Esophagus squamous epithelium (tissue), 5 donors: ENCODE data around the gene RAB8B. TPM values are rescaled to one million over a fixed set of nuclear protein-coding genes. Genes with fewer than 3 reads are reported as not detected.

Experiments
- DNase-seq: peaks from one replicate; lab custom pipeline; 2025; lab: John Stamatoyannopoulos, UW
- H3K27ac ChIP-seq, 4 donors: fragments of 200-600 bp; sonication (generic); one replicate each; pipeline ENCODE4 v1.5.1; 2016 to 2019; ENCODE audit warnings: mild to moderate bottlenecking in 1 of 4
- H3K27me3 ChIP-seq, 4 donors: fragments of 200-600 bp; sonication (generic); 1 replicate in 3 of 4; 2 replicates in 1 of 4; pipeline versions ENCODE4 v1.5.1 to v1.6.0; 2017 to 2021; ENCODE audit warnings: antibody characterized with exemption in 1 of 4
- H3K36me3 ChIP-seq, 3 donors: fragments of 200-600 bp; sonication (generic); one replicate each; pipeline ENCODE4 v1.5.1; 2016 to 2019
- H3K4me1 ChIP-seq, 3 donors: fragments of 200-600 bp; sonication (generic); one replicate each; pipeline ENCODE4 v1.5.1; 2017 to 2019
- H3K4me3 ChIP-seq, 4 donors: fragments of 200-600 bp; sonication (generic); 1 replicate in 3 of 4; 2 replicates in 1 of 4; pipeline ENCODE4 v1.5.1; 2016 to 2019; ENCODE audit warnings: mild to moderate bottlenecking in 2 of 4, moderate library complexity in 1 of 4
- H3K9me3 ChIP-seq, 3 donors: fragments of 200-600 bp; sonication (generic); one replicate each; pipeline ENCODE4 v1.5.1; 2016 to 2019
- POLR2A ChIP-seq, 4 donors: fragments of 450-650 bp; IDR thresholded peaks; one replicate each; pipeline ENCODE4 v1.6.1; 2017; ENCODE audit warnings: antibody characterized with exemption in 4 of 4, mild to moderate bottlenecking in 4 of 4, moderate library complexity in 3 of 4
- WGBS, 2 donors: methylation state at CpG; one replicate each; pipeline ENCODE4 v1.1.5; 2018; 5-methylcytosine and 5-hydroxymethylcytosine counted together
- intact Hi-C: fragments of 100-400 bp; cut with DNase I; formaldehyde crosslinking; loops from one replicate; pipeline ENCODE4 v1.15.0; 2022
- total RNA-seq, 4 donors: library from RNA; depleted of rRNA; stranded (reverse); fragments of >200 nt; gene quantifications; one replicate each; pipeline ENCODE4 v1.1.0, GENCODE V29; 2016
- TF ChIP-seq, protein P1 (sequence below), 6 experiments: fragments of 450-650 bp in 4 of 6; fragments of 200-600 bp in 2 of 6; sonication (generic) in 2 of 6; IDR thresholded peaks; one replicate each; pipeline ENCODE4 v1.5.1; 2016 to 2019; ENCODE audit warnings: antibody characterized with exemption in 6 of 6, mild to moderate bottlenecking in 4 of 6, moderate library complexity in 4 of 6
- donor health status: DM: yes; HTN: yes; CAD: no.

RAB8B gene
- total RNA-seq, 4 donors from 2014 or later = 3.1 to 22.7 (median 10.0) TPM

DNA sequence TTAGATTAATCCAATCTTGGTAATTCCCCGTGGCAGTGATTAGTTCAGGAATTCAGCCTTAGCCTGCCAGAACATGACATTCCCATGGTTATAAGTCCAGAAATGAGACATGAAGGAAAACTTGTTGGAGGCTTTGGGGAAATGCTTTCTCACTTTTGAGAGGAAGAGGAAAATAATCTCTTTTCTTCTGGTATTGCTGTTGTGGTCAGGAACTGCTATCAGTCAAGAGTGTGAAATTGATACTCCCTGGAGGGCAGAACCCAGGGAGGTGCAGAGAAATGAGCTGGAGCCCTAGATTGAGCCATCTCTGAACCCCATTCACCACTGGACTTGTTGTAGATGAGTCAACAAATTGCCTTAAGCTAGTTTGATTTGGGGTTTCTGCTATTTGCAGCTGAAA, 49.4 kb downstream of the RAB8B start:
- intact Hi-C loops = no loop called here
- 0 to 13% methylated on average over 1 of the region's 1 CpG for WGBS, 2 donors
- DNase-seq = no peak
- Histone ChIP-seq H3K9me3 (no peaks in the 10 kb centered on the region), H3K4me1 (peaks cover 18 to 83% (median 42%) of the 10 kb centered on the region in 3 donors), H3K27ac (peak overlapping the region in 3 of 4 donors; percentile 6 to 60 (median 19)), H3K27me3 (no peaks in the 10 kb centered on the region), H3K36me3 (no peaks in the 10 kb centered on the region), H3K4me3 (no peak overlapping the region)
- TF ChIP-seq POLR2A (IDR thresholded peaks at IDR 0.05) = no peak
- TF ChIP-seq, protein P1, sequence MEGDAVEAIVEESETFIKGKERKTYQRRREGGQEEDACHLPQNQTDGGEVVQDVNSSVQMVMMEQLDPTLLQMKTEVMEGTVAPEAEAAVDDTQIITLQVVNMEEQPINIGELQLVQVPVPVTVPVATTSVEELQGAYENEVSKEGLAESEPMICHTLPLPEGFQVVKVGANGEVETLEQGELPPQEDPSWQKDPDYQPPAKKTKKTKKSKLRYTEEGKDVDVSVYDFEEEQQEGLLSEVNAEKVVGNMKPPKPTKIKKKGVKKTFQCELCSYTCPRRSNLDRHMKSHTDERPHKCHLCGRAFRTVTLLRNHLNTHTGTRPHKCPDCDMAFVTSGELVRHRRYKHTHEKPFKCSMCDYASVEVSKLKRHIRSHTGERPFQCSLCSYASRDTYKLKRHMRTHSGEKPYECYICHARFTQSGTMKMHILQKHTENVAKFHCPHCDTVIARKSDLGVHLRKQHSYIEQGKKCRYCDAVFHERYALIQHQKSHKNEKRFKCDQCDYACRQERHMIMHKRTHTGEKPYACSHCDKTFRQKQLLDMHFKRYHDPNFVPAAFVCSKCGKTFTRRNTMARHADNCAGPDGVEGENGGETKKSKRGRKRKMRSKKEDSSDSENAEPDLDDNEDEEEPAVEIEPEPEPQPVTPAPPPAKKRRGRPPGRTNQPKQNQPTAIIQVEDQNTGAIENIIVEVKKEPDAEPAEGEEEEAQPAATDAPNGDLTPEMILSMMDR (IDR thresholded peaks at IDR 0.05) = no peak

GRCh38 chr15:63240109-63240508, 50.7 kb downstream of the RAB8B start:
- H3K27ac ChIP-seq = no peak overlapping the region
- H3K4me3 ChIP-seq = no peak overlapping the region
- WGBS, 2 donors = 40 to 41% methylated on average over 3 of the region's 3 CpGs
- no peak for DNase-seq
- TF ChIP-seq, protein P1 (IDR thresholded peaks at IDR 0.05) = no peak
- TF ChIP-seq POLR2A (IDR thresholded peaks at IDR 0.05) = no peak
- intact Hi-C loops = no loop called here
- H3K27me3 ChIP-seq = no peaks in the 10 kb centered on the region
- H3K9me3 ChIP-seq = no peaks in the 10 kb centered on the region
- H3K36me3 ChIP-seq = no peaks in the 10 kb centered on the region
- H3K4me1 ChIP-seq = peaks cover 15 to 83% (median 36%) of the 10 kb centered on the region in 3 donors

- no peak for TF ChIP-seq POLR2A (IDR thresholded peaks at IDR 0.05)
- TF ChIP-seq, protein P1 (IDR thresholded peaks at IDR 0.05) = no peak
- Histone ChIP-seq H3K9me3 (no peaks in the 10 kb centered on the region), H3K27ac (no peak overlapping the region), H3K4me1 (peaks cover 16 to 82% (median 44%) of the 10 kb centered on the region in 3 donors), H3K4me3 (no peak overlapping the region), H3K36me3 (no peaks in the 10 kb centered on the region), H3K27me3 (no peaks in the 10 kb centered on the region)
- 96 to 100% methylated on average over 1 of the region's 1 CpG for WGBS, 2 donors
- no peak for DNase-seq
- intact Hi-C loops = no loop called here
These were observed 51.9 kb downstream of the RAB8B start for GRCh38 chr15:63241316-63241715.

DNA sequence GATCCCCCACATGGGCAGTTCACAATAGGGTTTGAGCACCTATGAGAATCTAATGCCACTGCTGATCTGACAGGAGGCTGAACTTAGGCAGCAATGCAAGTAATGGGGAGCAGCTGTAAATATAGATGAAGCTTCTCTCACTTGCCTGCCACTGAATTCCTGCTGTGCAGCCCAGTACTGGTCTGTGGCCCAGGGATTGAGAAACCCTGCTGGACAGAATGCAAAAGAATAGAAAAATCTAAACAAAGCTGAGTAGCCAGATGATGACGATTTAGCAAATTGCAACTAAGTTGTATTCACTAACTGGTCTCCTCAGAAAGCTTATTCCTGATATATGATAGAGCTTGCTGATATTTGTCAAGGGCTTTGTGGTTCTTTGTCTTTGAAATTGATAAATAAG, 53.7 kb downstream of the RAB8B start:
- WGBS, 2 donors = 69 to 72% methylated on average over 1 of the region's 1 CpG
- DNase-seq = no peak
- Histone ChIP-seq H3K27ac (peak overlapping the region; percentile 45 to 76 (median 71)), H3K9me3 (no peaks in the 10 kb centered on the region), H3K27me3 (no peaks in the 10 kb centered on the region), H3K4me3 (no peak overlapping the region), H3K4me1 (peaks cover 16 to 90% (median 56%) of the 10 kb centered on the region in 3 donors), H3K36me3 (no peaks in the 10 kb centered on the region)
- intact Hi-C loops = no loop called here
- TF ChIP-seq, protein P1 (IDR thresholded peaks at IDR 0.05) = peak in 1 of 6 experiments; percentile 6
- no peak for TF ChIP-seq POLR2A (IDR thresholded peaks at IDR 0.05)

DNA sequence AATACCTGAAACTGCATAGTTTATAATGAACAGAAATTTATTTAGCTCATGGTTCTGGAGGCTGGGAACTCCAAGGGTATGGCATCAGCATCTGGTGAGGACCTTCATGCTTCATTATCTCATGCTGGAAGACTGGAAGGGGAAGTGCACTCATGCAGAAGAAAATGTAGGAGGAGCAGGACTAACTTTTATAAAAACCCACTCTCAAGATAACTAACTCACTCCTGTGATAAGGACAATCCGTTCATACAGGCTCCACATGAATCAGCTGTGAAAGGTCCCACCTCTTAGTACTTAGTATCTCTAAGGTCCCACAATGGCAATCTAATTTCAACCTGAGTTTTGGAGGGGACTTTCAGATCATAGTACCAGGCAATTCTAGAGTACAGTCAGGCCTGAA, 54.4 kb downstream of the RAB8B start:
- DNase-seq = no peak
- Histone ChIP-seq H3K4me1 (peaks cover 16 to 86% (median 49%) of the 10 kb centered on the region in 3 donors), H3K36me3 (no peaks in the 10 kb centered on the region), H3K4me3 (no peak overlapping the region), H3K9me3 (no peaks in the 10 kb centered on the region), H3K27me3 (no peaks in the 10 kb centered on the region), H3K27ac (peak overlapping the region; percentile 45 to 76 (median 71))
- intact Hi-C loops = no loop called here
- 58 to 92% methylated on average over 1 of the region's 1 CpG for WGBS, 2 donors
- TF ChIP-seq, protein P1 (IDR thresholded peaks at IDR 0.05) = no peak
- TF ChIP-seq POLR2A (IDR thresholded peaks at IDR 0.05) = no peak
